ENCODE measurements around the gene TRAM2.
"Not testable (repeated sequence)": the region's sequence is repeated elsewhere in the genome, so short reads cannot be mapped to it uniquely, and the experiment has no call there.

TRAM2 gene

DNA sequence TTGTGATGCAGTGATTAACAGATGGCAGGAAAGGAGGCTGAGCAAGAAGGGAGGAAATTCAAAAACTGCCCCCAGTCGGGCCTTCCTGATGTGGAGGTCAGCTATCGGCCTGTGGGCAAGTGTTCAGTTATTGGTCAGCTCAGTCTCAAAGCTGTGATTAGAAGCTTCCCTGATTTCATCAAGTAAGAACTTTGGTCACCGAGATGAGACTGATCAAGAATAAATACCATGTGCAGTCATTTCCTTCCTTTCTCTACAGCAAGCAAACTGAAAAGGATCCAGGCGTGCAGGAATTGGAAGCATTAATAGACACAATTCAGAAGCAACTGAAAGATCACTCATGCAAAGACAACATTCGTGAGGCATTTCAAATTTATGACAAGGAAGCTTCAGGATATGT, 87.0 kb downstream of the TRAM2 start:
- DNase-seq (ENCODE audit: low spot score) = peak; percentile 89

DNA sequence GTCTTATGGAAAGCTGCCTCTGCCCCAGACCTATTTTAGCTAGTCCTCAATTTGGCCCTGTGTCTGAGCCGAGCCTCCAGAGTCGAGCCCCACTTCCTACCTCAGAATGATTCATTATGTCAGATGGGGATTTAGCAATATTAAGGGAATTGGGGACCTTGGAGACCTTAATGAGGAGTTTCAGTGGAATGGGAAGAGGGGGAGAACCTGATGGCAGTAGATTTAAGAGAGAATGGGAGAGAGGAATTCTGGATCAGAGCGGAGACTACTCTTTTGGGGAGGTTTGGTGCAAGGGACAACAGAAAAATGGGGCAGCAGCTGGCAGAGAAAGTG, 93.2 kb downstream of the TRAM2 start:
- no peak for DNase-seq (ENCODE audit: low spot score)

DNA sequence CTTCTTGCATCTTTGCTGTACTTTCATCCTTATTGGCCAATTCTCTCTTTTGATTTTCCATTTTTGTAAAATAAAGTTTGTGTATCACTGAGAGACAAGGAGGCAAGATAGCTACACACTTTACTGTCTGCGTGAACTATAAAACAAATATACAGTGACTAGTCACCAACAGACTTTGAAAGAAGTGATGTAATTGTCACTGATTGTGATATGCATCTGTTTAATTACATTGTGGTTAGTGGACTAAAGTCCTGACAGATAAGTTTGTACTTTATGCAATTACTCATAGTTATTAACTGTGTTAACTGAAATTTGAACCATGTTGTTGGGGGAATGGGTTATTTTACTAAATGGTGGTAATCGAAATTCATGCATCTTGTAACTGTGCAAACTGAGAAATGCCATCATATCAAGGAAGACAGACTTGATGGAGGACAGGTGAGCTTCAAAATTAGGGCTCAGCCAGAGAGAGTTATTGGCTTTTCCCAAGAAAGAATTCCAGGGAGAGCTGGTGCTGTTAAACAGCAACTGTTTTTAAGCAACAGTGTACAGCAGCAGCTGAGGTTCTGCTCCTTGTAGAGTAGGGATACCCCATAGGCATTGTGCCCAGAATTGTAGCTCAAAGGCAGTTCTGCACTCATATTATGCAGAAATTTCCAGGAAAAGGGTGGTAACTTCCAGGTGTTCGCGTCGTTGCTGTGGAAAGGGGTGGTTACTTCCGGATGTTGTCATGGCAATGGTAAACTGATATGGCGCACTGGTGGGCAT, 93.8 kb downstream of the TRAM2 start:
- no peak for DNase-seq (ENCODE audit: low spot score)

DNA sequence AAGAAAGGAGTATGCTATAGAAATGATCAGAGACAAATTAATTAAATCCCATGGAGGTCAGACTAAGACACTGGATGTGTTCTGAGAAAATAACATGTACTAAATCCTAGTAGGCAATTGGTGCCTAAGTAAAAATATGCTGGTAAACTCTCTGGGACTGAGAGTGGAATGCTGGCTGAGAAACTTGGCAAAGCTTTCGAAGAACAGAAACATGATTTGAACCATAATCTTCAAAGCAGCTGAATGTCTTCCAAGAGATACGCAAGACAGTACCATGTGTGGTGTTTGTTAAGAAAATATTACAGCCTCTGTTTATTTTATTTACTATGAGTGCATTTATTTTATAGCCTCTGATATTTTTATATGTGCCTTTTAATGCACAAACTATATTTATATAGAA, 101.6 kb downstream of the TRAM2 start:
- DNase-seq (ENCODE audit: low spot score) = no peak

DNA sequence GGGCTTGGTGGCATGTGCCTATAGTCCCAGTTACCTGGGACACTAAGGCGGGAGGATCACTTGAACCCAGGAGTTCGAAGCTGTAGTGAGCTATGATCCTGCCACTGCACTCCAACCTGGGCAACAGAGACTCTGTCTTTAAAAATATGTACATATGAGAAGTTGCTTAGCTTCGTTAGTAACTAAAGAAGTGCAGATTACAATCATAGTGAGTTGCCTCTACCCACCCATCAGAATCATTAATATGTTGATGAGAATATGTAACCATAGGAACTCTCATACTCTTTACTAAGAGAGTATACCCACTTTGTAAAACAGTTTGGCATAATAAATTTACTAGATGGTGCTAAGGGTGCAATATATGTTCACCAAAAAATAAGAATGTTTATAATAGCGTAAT, 102.7 kb downstream of the TRAM2 start:
- no peak for DNase-seq (ENCODE audit: low spot score)

DNA sequence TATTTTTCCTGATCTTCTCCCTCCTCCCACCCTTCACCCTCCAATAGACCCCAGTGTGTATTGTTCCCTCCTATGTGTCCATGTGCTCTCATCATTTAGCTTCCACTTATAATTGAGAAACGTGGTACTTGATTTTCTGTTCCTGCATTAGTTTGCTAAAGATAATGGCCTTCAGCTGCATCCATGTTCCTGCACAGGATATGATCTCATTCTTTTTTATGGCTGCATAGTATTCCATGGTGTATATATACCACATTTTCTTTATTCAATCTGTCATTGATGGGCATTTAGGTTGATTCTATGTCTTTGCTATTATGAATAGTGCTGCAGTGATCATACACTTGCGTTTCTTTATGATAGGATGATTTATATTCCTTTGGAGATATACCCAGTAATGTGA, 115.7 kb downstream of the TRAM2 start:
- not testable (repeated sequence) for DNase-seq (ENCODE audit: low spot score)

DNA sequence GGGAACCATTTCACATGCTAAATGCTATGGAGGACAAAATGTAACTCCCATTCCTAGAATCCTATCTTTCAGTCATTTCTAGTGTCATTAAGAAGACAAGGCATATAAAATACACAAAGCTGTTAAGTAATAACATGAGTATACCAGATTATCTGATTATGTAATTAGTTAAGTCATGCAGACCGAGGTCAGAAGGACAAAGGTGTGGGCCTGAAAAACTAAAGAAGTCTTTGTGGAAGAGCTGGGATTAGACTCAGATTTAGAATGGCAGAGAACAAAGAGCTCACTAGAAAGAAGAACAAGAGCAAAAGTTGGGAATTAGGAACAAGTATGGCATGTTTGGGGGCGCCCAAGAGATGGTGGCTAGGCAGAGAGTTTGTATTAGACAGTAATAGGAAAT, 119.8 kb downstream of the TRAM2 start:
- no peak for DNase-seq (ENCODE audit: low spot score)

DNA sequence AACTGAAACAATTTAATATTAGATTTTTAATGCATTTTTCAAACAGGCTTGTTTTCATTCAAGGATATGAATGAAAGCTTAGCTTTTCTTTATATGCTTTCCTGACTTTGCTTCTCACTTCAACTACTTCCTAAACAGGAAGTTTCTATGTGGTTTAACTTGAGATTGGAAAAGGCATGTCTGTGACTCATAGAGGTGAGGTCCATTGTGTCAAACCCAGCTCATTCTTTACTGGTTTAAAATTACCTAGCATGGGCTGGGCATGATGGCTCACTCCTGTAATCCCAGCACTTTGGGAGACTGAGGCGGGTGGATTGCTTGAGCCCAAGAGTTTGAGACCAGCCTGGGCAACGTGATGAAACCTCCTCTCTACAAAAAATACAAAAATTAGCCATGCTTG, 122.3 kb downstream of the TRAM2 start:
- DNase-seq (ENCODE audit: low spot score) = peak; percentile 36

Data from kidney capillary endothelial cell (primary cell).